ENCODE results near the gene BBOX1. TPM values are rescaled to one million over a fixed set of nuclear protein-coding genes. Genes with fewer than 3 reads are reported as not detected.

Gene BBOX1
- total RNA-seq, 1 donor from 2014 or later: not detected

DNA sequence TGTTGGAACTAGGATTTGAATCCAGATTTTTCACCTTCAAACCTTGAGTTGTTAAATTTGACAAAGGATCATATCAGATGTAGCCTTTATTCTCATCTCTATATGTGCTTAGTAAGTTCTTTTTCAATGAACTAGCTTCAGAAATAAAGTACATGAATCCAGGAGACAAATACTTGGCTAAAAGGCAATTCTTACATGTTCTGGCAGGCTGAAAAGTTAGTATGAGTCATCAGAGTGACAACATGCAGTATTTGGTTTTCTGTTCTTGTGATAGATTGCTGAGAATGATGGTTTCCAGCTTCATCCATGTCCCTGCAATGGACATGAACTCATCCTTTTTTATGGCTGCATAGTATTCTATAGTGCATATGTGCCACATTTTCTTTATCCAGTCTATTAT is 40.4 kb downstream of the BBOX1 start:
- Histone ChIP-seq H3K9me3 (no peaks in the 10 kb centered on the region), H3K4me3 (no peak overlapping the region), H3K36me3 (no peaks in the 10 kb centered on the region), H3K27ac (no peak overlapping the region), H3K27me3 (no peaks in the 10 kb centered on the region), H3K4me1 (no peaks in the 10 kb centered on the region)
- TF ChIP-seq, protein P1, sequence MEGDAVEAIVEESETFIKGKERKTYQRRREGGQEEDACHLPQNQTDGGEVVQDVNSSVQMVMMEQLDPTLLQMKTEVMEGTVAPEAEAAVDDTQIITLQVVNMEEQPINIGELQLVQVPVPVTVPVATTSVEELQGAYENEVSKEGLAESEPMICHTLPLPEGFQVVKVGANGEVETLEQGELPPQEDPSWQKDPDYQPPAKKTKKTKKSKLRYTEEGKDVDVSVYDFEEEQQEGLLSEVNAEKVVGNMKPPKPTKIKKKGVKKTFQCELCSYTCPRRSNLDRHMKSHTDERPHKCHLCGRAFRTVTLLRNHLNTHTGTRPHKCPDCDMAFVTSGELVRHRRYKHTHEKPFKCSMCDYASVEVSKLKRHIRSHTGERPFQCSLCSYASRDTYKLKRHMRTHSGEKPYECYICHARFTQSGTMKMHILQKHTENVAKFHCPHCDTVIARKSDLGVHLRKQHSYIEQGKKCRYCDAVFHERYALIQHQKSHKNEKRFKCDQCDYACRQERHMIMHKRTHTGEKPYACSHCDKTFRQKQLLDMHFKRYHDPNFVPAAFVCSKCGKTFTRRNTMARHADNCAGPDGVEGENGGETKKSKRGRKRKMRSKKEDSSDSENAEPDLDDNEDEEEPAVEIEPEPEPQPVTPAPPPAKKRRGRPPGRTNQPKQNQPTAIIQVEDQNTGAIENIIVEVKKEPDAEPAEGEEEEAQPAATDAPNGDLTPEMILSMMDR (IDR thresholded peaks at IDR 0.05): no peak
- ATAC-seq (no peak), DNase-seq (no peak)
- intact Hi-C loops (cut with DNase I): no loop called here

DNA sequence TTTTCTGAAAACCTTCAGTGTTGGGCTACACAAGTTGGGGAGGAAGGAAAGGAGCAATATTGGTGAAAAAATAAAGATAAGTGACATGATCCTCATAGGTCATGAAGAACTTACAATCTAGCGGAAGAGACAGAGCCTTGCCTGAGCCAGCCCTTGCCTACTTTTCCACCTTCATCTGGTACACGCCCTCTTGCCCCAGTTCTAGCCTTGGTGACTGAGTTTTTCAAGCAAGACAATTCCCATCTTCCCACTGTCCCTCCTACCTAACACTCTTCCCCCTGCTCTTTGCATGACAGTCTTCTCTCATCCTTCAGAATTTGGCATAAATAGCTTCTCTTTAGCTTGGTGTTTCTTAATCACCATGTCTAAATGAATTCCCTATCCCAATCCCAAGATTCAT is 42.6 kb downstream of the BBOX1 start:
- ATAC-seq: no peak

DNA sequence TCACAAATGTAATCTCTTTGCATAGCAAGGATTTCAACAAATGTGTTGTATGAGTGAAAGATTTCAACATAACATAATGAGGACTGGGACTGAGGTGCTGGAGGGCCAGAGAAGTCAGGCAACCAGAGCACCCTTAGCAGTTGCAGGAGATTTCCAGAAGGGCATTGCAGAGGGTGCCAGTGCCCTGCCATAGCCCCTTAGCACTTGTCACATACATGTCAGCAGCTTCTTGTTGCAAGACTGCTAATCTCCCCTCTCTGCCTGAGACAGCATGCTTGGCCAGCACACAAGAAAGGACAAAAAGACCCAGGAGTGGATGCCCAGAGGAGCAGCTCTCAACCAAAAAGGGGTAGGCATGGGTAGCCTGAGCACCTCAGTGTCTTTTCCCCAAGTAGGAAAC is 43.2 kb downstream of the BBOX1 start:
- H3K4me1 ChIP-seq: no peaks in the 10 kb centered on the region
- ATAC-seq (no peak), DNase-seq (no peak)
- H3K27me3 ChIP-seq: no peaks in the 10 kb centered on the region
- intact Hi-C loops (cut with DNase I): no loop called here
- no peak overlapping the region for H3K4me3 ChIP-seq
- TF ChIP-seq, protein P1 (IDR thresholded peaks at IDR 0.05): no peak
- H3K9me3 ChIP-seq: no peaks in the 10 kb centered on the region
- H3K27ac ChIP-seq: no peak overlapping the region
- H3K36me3 ChIP-seq: no peaks in the 10 kb centered on the region

More for the DNA sequence above, 42.6 kb downstream of the BBOX1 start:
- Histone ChIP-seq H3K27ac (no peak overlapping the region), H3K36me3 (no peaks in the 10 kb centered on the region), H3K9me3 (no peaks in the 10 kb centered on the region), H3K4me3 (no peak overlapping the region), H3K27me3 (no peaks in the 10 kb centered on the region), H3K4me1 (no peaks in the 10 kb centered on the region)
- intact Hi-C loops (cut with DNase I): no loop called here
- TF ChIP-seq, protein P1 (IDR thresholded peaks at IDR 0.05): no peak
- DNase-seq: no peak

DNA sequence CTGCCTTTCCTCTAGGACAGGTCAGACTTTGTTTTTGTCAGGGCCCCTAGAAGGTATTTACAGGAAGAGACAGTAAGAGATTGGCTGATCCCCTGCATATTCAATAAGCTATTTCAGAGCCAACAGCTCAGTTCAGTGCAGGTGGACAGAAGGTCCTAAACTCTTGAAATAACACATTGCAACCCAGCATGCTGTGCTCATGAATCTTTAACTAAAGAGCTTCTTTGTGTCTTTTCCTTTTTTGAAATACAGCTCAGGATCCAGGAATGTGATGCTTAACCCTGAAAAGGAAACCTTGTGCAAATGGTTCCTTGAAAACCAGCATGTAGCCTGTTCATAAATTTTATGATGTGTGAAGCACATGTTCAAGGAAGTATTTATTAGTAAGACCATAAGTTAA is 43.9 kb downstream of the BBOX1 start:
- Histone ChIP-seq H3K27ac (no peak overlapping the region), H3K27me3 (no peaks in the 10 kb centered on the region), H3K4me3 (no peak overlapping the region), H3K4me1 (no peaks in the 10 kb centered on the region), H3K9me3 (peaks cover 3% of the 10 kb centered on the region), H3K36me3 (no peaks in the 10 kb centered on the region)
- ATAC-seq: no peak
- TF ChIP-seq, protein P1 (IDR thresholded peaks at IDR 0.05): no peak
- intact Hi-C loops (cut with DNase I): no loop called here
- DNase-seq: no peak

DNA sequence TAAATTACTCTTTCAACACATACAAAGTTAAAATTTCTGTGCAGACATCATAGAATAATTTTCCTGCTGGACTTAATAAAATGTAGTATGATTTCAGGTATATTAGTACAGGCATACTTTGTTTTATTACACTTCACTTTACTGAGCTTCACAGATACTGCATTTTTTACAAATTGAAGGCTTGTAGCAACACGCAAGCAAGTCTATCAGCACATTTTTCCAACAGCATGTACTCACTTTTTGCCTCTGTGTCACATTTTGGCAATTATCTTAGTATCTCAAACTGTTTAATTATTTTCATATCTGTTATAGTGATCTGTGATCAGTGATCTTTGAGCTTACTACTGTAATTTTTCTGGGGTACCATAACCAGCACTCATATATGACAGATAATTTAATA is 44.5 kb downstream of the BBOX1 start:
- Histone ChIP-seq H3K27me3 (no peaks in the 10 kb centered on the region), H3K36me3 (no peaks in the 10 kb centered on the region), H3K4me3 (no peak overlapping the region), H3K9me3 (peaks cover 4% of the 10 kb centered on the region), H3K27ac (no peak overlapping the region), H3K4me1 (no peaks in the 10 kb centered on the region)
- ATAC-seq: no peak
- no peak for DNase-seq
- intact Hi-C loops (cut with DNase I): no loop called here
- TF ChIP-seq, protein P1 (IDR thresholded peaks at IDR 0.05): no peak

DNA sequence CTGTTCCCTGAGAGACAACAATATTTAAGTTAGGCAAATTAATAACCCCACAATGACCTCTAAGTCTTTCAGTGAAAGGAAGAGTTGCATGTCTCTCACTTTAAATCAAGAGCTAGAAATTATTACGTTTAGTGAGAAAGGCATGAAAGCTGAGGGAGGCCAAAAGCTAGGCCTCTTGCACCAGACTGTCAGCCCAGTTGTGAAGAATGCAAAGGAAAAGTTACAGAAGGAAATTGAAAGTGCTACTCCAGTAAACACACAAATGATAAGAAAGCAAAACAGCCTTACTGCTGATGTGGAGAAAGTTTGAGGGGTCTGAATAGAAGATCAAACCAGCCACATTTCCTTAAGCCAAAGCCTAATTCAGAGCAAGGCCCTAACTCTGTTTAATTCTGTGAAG is 45.0 kb downstream of the BBOX1 start:
- Histone ChIP-seq H3K9me3 (peaks cover 4% of the 10 kb centered on the region), H3K4me1 (no peaks in the 10 kb centered on the region), H3K27ac (no peak overlapping the region), H3K27me3 (no peaks in the 10 kb centered on the region), H3K4me3 (no peak overlapping the region), H3K36me3 (no peaks in the 10 kb centered on the region)
- intact Hi-C loops (cut with DNase I): no loop called here
- TF ChIP-seq, protein P1 (IDR thresholded peaks at IDR 0.05): no peak
- ATAC-seq: no peak
- no peak for DNase-seq
